Measurements from ENCODE around the gene CYCS. TPM values are rescaled to one million over a fixed set of nuclear protein-coding genes. Genes with fewer than 3 reads are reported as not detected.

CYCS gene
- total RNA-seq, 4 donors from 2014 or later, result 35.3 to 76.2 (median 53.4) TPM

- Histone ChIP-seq H3K4me3 (replicated peaks in 1 of 3) (no peak overlapping the region), H3K27me3 (no peaks in the 10 kb centered on the region), H3K36me3 (no peaks in the 10 kb centered on the region), H3K27ac (peak overlapping the region; percentile 5 to 74 (median 57)), H3K4me1 (peaks cover 0 to 9% of the 10 kb centered on the region in 2 donors), H3K9me3 (no peaks in the 10 kb centered on the region)
- WGBS, 2 donors, result 20 to 31% methylated on average over 2 of the region's 2 CpGs
- intact Hi-C loops (cut with DNase I), result loop anchor here (5.0 kb wide), 1 partner anchor 261 kb away; no protein-coding TSS in a partner anchor
- no peak for TF ChIP-seq CTCF (IDR thresholded peaks at IDR 0.05)
- peak in 1 of 2 donors; percentile 14 for TF ChIP-seq POLR2A (IDR thresholded peaks at IDR 0.05)
- peak; percentile 54 to 75 for DNase-seq
Measured at GRCh38 chr7:25073451-25073850, 51.6 kb downstream of the CYCS start.

Other genes starting within 250 kb of the CYCS start
- gene OSBPL3, start 145.1 kb downstream of the CYCS start, total RNA-seq, result 10 to 100 TPM; 22.1 to 41.7 (median 34.3) TPM
- gene NPVF, start 103.2 kb upstream of the CYCS start, total RNA-seq, result not detected

Data from thyroid gland (tissue), 4 donors.